Endodermal cell (in vitro differentiated cells): ENCODE results near the gene SUCLG2. TPM values are rescaled to one million over a fixed set of nuclear protein-coding genes. Genes with fewer than 3 reads are reported as not detected.

ENCODE experiments used
- DNase-seq: peaks from one replicate; pipeline ENCODE4 v3.0.0-alpha.2; 2017
- H3K27ac ChIP-seq: 2 replicates; pipeline ENCODE4 v1.5.1; 2013; ENCODE audit warnings: mild to moderate bottlenecking, low read depth, low read length, moderate library complexity
- H3K27me3 ChIP-seq: 2 replicates; pipeline ENCODE4 v1.6.1; 2013; ENCODE audit warnings: mild to moderate bottlenecking, low read length, moderate library complexity; ENCODE audit not compliant: insufficient read depth, control insufficient read depth, poor library complexity, severe bottlenecking
- H3K36me3 ChIP-seq: 2 replicates; pipeline ENCODE4 v1.7.0; 2013; ENCODE audit warnings: mild to moderate bottlenecking, low read length, moderate library complexity; ENCODE audit not compliant: control insufficient read depth, insufficient read depth
- H3K4me1 ChIP-seq: one replicate; pipeline ENCODE4 v1.7.0; 2013; ENCODE audit warnings: low read length; ENCODE audit not compliant: control insufficient read depth, insufficient read depth
- H3K4me3 ChIP-seq: 2 replicates; pipeline ENCODE4 v1.5.1; 2013; ENCODE audit warnings: mild to moderate bottlenecking, low read length, moderate library complexity
- H3K9ac ChIP-seq: 2 replicates; pipeline ENCODE4 v1.6.1; 2013; ENCODE audit warnings: mild to moderate bottlenecking, low read length, moderate library complexity; ENCODE audit not compliant: poor library complexity, severe bottlenecking; ENCODE audit errors: extremely low read depth
- H3K9me3 ChIP-seq: 2 replicates; pipeline ENCODE4 v1.6.1; 2013; ENCODE audit warnings: mild to moderate bottlenecking, low read length, moderate library complexity; ENCODE audit not compliant: control insufficient read depth
- H3K27ac Mint-ChIP-seq: 2 replicates; pipeline ENCODE4 v1.8.0; 2020; ENCODE audit warnings: mixed read lengths
- H3K27me3 Mint-ChIP-seq: 2 replicates; pipeline ENCODE4 v1.8.0; 2021; ENCODE audit warnings: mild to moderate bottlenecking, mixed read lengths; ENCODE audit not compliant: insufficient read depth
- H3K36me3 Mint-ChIP-seq: 2 replicates; pipeline ENCODE4 v1.8.0; 2020; ENCODE audit warnings: low read depth, mixed read lengths
- H3K4me1 Mint-ChIP-seq: 2 replicates; pipeline ENCODE4 v1.8.0; 2020; ENCODE audit warnings: mixed read lengths
- H3K4me3 Mint-ChIP-seq: 2 replicates; pipeline ENCODE4 v1.8.0; 2020; ENCODE audit warnings: mild to moderate bottlenecking, moderate library complexity, mixed read lengths
- H3K9me3 Mint-ChIP-seq: 2 replicates; pipeline ENCODE4 v1.8.0; 2020; ENCODE audit warnings: mild to moderate bottlenecking, mixed read lengths
- CTCF ChIP-seq: fragments of 200-600 bp; sonication (generic); conservative IDR thresholded peaks from 2 replicates; pipeline ENCODE4 v1.5.0; 2021; ENCODE audit warnings: antibody characterized with exemption, mild to moderate bottlenecking
- WGBS, 2 experiments: methylation state at CpG; one replicate each; pipeline versions ENCODE4 v1.1.5 to v1.1.7; 2013; ENCODE audit warnings: missing lambda C conversion rate in 2 of 2, mixed read lengths in 1 of 2; ENCODE audit not compliant: insufficient coverage in 1 of 2, insufficient read length in 1 of 2; 5-methylcytosine and 5-hydroxymethylcytosine counted together
- total RNA-seq, 2 donors: library from RNA; stranded (reverse); fragmentation: NEBNext Ultra II Directional in 1 of 2; extraction: Animal tissue kit (Norgen Biotek cat#: 25700) in 1 of 2; gene quantifications; 2 replicates in 1 of 2; 3 replicates in 1 of 2; pipeline ENCODE4 v1.2.1, GENCODE V29; 2021

SUCLG2 gene
- total RNA-seq, 2 donors from 2014 or later, result 42.4 to 57.3 TPM

DNA sequence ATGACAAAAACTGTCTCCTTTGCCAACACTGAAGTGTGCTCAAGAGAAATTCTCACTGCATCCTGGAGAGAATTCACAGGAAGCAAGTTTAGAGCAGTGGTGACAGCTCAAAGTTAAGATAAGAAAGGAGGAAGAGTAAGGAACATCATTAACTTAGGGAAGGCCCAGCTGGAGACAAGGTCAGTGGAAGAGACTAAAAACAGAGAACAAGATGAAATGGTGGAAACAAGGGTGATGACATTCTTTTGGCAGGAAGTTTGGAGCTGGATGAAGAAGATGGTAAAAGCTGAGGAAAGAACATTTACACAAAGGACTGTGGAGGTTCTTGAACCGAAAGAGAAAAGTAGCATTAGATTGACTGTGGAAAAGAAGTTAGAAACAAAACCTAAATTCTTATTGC lies 6.7 kb upstream of the SUCLG2 start:
- 88% methylated on average over 1 of the region's 1 CpG; no CpG with 5 or more reads in 1 of the 2 experiments for WGBS, 2 experiments

GRCh38 chr3:67657192-67657591 lies 2.8 kb upstream of the SUCLG2 start:
- H3K27me3 Mint-ChIP-seq, result peaks cover 2% of the 10 kb centered on the region
- Histone ChIP-seq H3K9ac (no peak overlapping the region), H3K4me3 (no peak overlapping the region), H3K36me3 (no peaks in the 10 kb centered on the region), H3K9me3 (no peaks in the 10 kb centered on the region), H3K27ac (no peak overlapping the region), H3K27me3 (no peaks in the 10 kb centered on the region), H3K4me1 (no peaks in the 10 kb centered on the region)
- peaks cover 14% of the 10 kb centered on the region for H3K4me1 Mint-ChIP-seq
- no peak for DNase-seq
- H3K9me3 Mint-ChIP-seq, result peaks cover 8% of the 10 kb centered on the region
- no peak overlapping the region for H3K27ac Mint-ChIP-seq
- TF ChIP-seq CTCF, result no peak
- 93 to 96% methylated on average over 5 of the region's 5 CpGs for WGBS, 2 experiments
- H3K36me3 Mint-ChIP-seq, result peaks cover 3% of the 10 kb centered on the region
- H3K4me3 Mint-ChIP-seq, result no peak overlapping the region

More for the DNA sequence above, 6.7 kb upstream of the SUCLG2 start:
- no peak for TF ChIP-seq CTCF
- Mint-ChIP-seq H3K36me3 (no peaks in the 10 kb centered on the region), H3K4me3 (no peak overlapping the region), H3K27me3 (no peaks in the 10 kb centered on the region), H3K27ac (no peak overlapping the region), H3K9me3 (no peaks in the 10 kb centered on the region), H3K4me1 (peaks cover 13% of the 10 kb centered on the region)
- no peaks in the 10 kb centered on the region for H3K27me3 ChIP-seq
- no peak overlapping the region for H3K27ac ChIP-seq
- peaks cover 3% of the 10 kb centered on the region for H3K4me1 ChIP-seq
- no peaks in the 10 kb centered on the region for H3K9me3 ChIP-seq
- H3K4me3 ChIP-seq, result no peak overlapping the region
- no peak for DNase-seq
- H3K9ac ChIP-seq, result no peak overlapping the region
- no peaks in the 10 kb centered on the region for H3K36me3 ChIP-seq

DNA sequence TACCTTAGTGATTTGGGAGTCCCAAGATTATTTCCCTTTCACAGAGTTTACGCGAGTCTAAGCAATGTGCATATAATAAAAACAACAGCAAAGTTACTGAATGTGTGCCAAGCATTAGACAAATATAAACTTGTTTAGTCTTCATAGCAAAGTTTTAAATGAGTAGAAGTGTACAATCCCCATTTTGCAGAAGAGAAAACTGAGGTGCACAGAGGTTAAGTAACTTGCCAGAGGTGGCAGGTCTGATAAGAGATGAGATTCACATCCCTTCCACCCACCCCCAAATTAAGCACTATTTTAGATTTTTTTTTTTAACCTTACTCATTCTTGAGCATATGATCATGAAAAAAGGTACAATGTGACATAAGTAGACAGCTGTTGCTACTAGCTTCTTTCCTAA lies 2.2 kb upstream of the SUCLG2 start:
- Mint-ChIP-seq H3K4me1 (peaks cover 14% of the 10 kb centered on the region), H3K27me3 (peaks cover 2% of the 10 kb centered on the region), H3K36me3 (peaks cover 6% of the 10 kb centered on the region), H3K27ac (no peak overlapping the region), H3K9me3 (peaks cover 8% of the 10 kb centered on the region), H3K4me3 (no peak overlapping the region)
- no peak for TF ChIP-seq CTCF
- no peak overlapping the region for H3K27ac ChIP-seq
- H3K36me3 ChIP-seq, result no peaks in the 10 kb centered on the region
- H3K27me3 ChIP-seq, result no peaks in the 10 kb centered on the region
- DNase-seq, result no peak
- WGBS, 2 experiments, result 96% methylated on average over 2 of the region's 2 CpGs; no CpG with 5 or more reads in 1 of the 2 experiments
- H3K9me3 ChIP-seq, result no peaks in the 10 kb centered on the region
- no peak overlapping the region for H3K9ac ChIP-seq
- no peak overlapping the region for H3K4me3 ChIP-seq
- no peaks in the 10 kb centered on the region for H3K4me1 ChIP-seq
